ENCODE results near the gene ZSCAN1.

DNA sequence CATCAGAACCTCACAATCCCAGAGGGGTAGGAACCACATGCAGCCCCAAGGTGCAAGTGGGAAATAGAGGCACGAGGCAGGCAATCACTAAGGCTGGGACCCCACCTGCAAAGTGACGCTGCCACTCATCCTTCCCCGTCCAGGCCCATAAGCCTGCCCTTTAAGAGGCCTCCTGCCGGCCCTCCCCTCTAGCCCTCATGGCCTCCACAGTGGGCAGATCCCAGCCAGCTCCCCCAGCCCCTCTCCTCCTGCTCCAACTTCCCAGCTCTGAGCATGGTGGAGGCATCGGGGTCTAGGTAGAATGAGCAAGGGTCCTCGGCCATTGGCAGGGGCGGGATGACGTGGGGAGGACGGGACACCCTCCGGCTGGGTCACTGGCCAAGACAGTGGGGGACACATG, 61.5 kb downstream of the ZSCAN1 start:
- TF ChIP-seq CTCF (IDR thresholded peaks at IDR 0.05), result no peak
- no peak for TF ChIP-seq POLR2A (IDR thresholded peaks at IDR 0.05)
- TF ChIP-seq EP300 (IDR thresholded peaks at IDR 0.05), result no peak
- TF ChIP-seq POLR2AphosphoS5 (IDR thresholded peaks at IDR 0.05), result no peak
